Measurements from ENCODE around the gene IGF2BP1. TPM values are rescaled to one million over a fixed set of nuclear protein-coding genes. Genes with fewer than 3 reads are reported as not detected.
A peak's percentile ranks its signal among the peaks of the same experiment; 100 is the strongest.
"Not testable (repeated sequence)": the region's sequence is repeated elsewhere in the genome, so short reads cannot be mapped to it uniquely, and the experiment has no call there.

Gene IGF2BP1
- total and polyA plus RNA-seq, 2 donors, result 0.03 to 2.9 TPM

DNA sequence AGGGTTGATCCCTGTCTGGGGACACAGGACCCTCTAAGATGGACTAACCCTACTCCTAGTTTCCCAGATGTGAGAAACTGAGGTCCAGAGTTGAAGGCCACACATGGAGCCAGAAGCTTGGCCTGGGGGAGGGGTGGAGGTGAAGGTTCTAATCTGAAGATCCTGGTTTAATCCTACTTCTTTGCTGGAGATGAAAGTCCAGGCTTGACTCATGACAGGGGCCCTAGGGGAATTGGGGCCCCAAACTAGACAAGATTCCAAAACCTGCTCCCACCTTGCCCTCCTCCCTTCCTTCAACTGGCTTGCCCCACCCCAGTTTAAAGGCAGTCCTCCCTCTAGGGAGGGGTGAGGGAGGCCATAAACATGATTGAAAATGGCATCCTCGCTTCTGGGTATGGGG, 21.6 kb downstream of the IGF2BP1 start:
- Histone ChIP-seq H3K27ac (ENCODE audit: low read depth) (no peak overlapping the region), H3K4me1 (ENCODE audit: insufficient read depth) (no peaks in the 10 kb centered on the region), H3K4me3 (ENCODE audit: low read depth, low read length) (no peak overlapping the region), H3K36me3 (ENCODE audit: insufficient read depth) (no peaks in the 10 kb centered on the region)
- WGBS, result 74% methylated on average over 1 of the region's 1 CpG
- DNase-seq (ENCODE audit: extremely low spot score), result no peak

DNA sequence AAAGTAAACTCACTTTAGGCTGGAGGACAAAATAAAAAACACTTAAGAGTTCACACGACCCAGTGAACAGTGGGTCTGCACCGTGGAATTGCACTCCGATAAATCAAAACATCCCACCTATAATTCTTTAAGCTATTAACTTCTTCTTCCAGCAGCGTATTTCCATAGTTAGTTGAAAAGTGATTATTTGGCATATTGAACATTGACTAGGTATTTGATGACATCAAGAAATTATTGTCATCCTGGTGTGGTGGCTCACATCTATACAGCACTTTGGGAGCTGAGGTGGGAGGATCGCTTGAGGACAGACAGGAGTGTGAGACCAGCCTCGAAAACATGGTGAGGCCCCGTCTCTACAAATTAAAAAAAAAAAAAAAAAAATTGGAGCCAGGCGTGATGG, 23.4 kb downstream of the IGF2BP1 start:
- no peaks in the 10 kb centered on the region for H3K4me1 ChIP-seq (ENCODE audit: insufficient read depth)
- DNase-seq (ENCODE audit: extremely low spot score), result no peak
- no peak overlapping the region for H3K4me3 ChIP-seq (ENCODE audit: low read depth, low read length)
- H3K27ac ChIP-seq (ENCODE audit: low read depth), result no peak overlapping the region
- WGBS, result 80% methylated on average over 8 of the region's 8 CpGs
- H3K36me3 ChIP-seq (ENCODE audit: insufficient read depth), result no peaks in the 10 kb centered on the region

DNA sequence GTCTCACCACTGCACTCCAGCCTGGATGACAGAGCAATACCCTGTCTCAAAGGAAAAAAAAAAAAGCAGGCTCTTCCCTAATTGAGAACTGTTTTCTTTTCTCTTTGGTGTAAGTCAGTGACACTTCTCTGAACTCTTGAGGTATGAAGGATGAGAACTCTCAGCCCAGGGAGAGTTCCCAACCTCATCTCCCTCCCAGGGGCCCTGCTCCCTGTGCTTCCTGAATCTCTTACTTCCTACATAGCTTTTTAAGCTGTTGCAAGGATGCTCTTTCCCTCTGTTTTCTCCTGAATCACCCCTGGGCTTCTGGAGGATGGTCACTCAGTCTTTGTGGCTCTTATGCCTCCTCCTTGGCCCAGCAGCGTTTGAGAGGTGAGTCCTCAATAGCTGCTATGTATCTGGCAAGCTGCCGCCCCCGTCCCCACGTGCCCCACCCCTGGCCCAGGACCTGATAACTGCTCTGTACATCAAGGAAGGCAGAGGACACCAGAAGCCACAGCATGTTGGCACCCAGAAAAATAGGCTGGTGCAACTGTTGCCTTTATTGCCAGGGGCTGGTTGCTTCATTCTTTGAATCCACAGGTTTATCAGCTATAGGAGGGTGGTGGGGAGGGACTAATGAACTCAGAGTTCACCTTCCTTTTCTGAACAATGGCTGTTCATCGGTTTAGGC, 24.0 kb downstream of the IGF2BP1 start:
- Histone ChIP-seq H3K36me3 (ENCODE audit: insufficient read depth) (no peaks in the 10 kb centered on the region), H3K27ac (ENCODE audit: low read depth) (no peak overlapping the region), H3K4me1 (ENCODE audit: insufficient read depth) (no peaks in the 10 kb centered on the region), H3K4me3 (ENCODE audit: low read depth, low read length) (no peak overlapping the region)
- WGBS, result 58% methylated on average over 5 of the region's 5 CpGs
- DNase-seq (ENCODE audit: extremely low spot score), result no peak

DNA sequence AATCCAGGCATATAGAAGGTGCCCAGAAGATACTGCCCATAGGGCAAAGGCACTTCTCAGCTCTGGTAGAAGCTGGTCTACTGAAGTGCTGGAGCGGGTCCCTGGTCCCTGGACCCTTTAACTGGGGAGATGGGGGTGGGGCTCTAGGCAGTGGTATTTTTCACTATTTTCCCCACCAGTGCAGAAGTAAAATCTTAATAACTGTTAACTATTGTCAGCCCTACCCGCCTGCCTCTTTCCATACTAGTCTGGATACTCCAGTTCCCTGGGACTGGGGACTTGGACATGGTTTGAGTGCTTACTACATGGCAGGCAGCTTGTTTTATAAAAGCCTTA, 24.6 kb downstream of the IGF2BP1 start:
- no peak overlapping the region for H3K4me3 ChIP-seq (ENCODE audit: low read depth, low read length)
- no peak overlapping the region for H3K27ac ChIP-seq (ENCODE audit: low read depth)
- WGBS, result 93% methylated on average over 2 of the region's 2 CpGs
- H3K36me3 ChIP-seq (ENCODE audit: insufficient read depth), result no peaks in the 10 kb centered on the region
- H3K4me1 ChIP-seq (ENCODE audit: insufficient read depth), result no peaks in the 10 kb centered on the region
- DNase-seq (ENCODE audit: extremely low spot score), result no peak

DNA sequence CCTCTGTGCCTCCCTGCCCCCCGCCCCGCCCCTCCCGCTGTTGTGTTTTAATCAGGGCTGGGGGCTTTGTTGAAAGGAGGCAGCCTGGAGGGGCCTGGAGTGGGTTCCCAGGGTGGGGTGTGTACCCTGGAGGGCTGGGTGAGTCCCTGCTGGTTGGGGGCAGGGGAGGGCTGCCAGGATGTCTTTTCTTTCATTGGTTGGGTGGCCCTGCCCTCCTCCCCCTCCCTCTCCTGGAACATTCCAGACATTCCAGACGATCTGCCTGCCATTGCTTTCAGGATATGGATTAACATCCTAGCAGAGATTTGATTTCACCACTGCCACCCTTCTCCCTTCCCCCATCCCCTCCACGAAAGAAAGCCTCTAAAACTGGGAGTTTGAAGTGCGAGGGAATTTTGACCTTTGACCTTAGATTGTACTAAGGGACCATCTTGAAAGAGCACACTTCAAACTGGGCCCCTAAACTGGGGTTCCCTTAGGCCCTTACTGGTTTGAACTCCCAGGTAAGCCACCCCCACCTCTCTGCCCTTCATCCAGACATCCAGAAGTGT, 25.3 kb downstream of the IGF2BP1 start:
- no peak overlapping the region for H3K27ac ChIP-seq (ENCODE audit: low read depth)
- no peaks in the 10 kb centered on the region for H3K4me1 ChIP-seq (ENCODE audit: insufficient read depth)
- DNase-seq (ENCODE audit: extremely low spot score), result no peak
- WGBS, result 58% methylated on average over 6 of the region's 6 CpGs
- no peak overlapping the region for H3K4me3 ChIP-seq (ENCODE audit: low read depth, low read length)
- H3K36me3 ChIP-seq (ENCODE audit: insufficient read depth), result no peaks in the 10 kb centered on the region

DNA sequence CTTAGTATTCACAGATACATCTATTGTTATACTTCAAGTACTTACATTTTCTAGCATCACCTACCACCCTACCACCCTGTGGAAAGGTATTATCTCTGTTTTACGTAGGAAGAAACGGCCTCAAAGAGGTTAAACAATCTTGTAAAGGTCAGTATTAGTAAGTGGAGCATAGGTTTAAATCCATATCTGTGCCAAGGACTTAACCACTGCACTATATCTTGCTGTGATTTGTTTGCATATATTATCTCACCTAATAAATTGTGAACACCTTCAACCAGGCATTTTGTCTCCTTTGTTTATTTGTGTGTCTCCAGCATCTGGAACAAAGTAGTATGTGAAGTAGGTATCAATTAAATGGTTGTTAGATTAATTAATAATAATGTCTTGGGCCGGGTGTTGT, 27.3 kb downstream of the IGF2BP1 start:
- no peak for DNase-seq (ENCODE audit: extremely low spot score)
- no peak overlapping the region for H3K4me3 ChIP-seq (ENCODE audit: low read depth, low read length)
- H3K4me1 ChIP-seq (ENCODE audit: insufficient read depth), result no peaks in the 10 kb centered on the region
- WGBS, result 61% methylated on average over 3 of the region's 3 CpGs
- H3K27ac ChIP-seq (ENCODE audit: low read depth), result no peak overlapping the region
- H3K36me3 ChIP-seq (ENCODE audit: insufficient read depth), result no peaks in the 10 kb centered on the region

DNA sequence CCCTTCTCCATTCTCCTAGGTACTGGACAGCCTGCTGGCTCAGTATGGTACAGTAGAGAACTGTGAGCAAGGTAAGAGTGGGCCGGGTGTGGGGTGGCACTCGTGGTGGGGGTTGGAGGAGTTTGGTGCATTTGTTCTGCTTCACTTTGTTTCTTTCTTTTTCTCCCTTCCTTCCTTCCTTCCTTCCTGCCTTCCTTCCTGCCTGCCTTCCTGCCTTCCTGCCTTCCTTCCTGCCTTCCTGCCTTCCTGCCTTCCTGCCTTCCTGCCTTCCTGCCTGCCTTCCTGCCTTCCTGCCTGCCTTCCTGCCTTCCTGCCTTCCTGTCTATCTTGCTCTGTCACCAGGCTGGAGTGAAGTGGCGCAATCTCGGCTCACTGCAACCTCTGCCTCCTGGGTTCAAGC, 29.3 kb downstream of the IGF2BP1 start:
- not testable (repeated sequence) for H3K27ac ChIP-seq (ENCODE audit: low read depth); H3K4me1 ChIP-seq (ENCODE audit: insufficient read depth); DNase-seq (ENCODE audit: extremely low spot score); H3K4me3 ChIP-seq (ENCODE audit: low read depth, low read length); H3K36me3 ChIP-seq (ENCODE audit: insufficient read depth)
- WGBS, result 91% methylated on average over 4 of the region's 4 CpGs

DNA sequence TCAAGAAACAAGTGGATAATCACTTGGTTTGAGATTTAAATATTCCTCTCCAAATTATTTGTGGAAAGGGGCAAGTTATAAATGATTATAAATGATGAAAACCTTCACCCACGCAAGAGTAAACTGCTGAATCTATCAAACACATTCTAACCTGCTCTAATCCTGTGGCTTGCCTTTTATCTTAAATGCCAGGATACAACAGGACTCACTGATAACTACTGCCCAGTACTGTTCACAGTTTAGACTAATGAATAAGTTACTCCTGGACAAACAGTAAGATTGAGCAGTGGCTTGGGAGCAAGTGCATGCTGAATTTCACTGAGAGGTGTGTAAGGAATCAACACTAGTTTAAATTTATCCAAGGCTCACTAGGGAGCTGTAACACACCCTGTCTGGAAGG, 31.1 kb downstream of the IGF2BP1 start:
- DNase-seq (ENCODE audit: extremely low spot score), result no peak
- H3K4me3 ChIP-seq (ENCODE audit: low read depth, low read length), result no peak overlapping the region
- 81% methylated on average over 1 of the region's 1 CpG for WGBS
- H3K4me1 ChIP-seq (ENCODE audit: insufficient read depth), result no peaks in the 10 kb centered on the region
- no peak overlapping the region for H3K27ac ChIP-seq (ENCODE audit: low read depth)
- no peaks in the 10 kb centered on the region for H3K36me3 ChIP-seq (ENCODE audit: insufficient read depth)

DNA sequence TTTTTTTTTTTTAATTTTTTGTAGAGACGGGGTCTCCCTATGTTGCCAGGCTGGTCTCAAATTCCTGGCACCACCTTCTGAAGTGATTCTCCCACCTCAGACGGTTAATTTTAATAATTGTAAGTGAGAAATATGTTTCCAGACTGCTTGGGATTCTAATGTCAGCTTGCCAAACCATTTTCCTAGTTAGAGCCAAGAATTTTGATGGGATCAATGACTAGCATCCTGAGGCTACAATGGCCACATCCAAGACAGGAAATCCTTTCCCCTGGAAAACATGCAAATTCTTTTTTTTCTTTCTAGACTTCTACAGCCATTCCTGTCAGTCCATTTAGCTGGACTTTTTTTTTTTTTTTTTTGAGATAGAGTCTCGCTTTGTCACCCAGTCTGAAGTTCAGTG, 32.6 kb downstream of the IGF2BP1 start:
- no peaks in the 10 kb centered on the region for H3K4me1 ChIP-seq (ENCODE audit: insufficient read depth)
- WGBS, result 84% methylated on average over 3 of the region's 3 CpGs
- no peak overlapping the region for H3K27ac ChIP-seq (ENCODE audit: low read depth)

DNA sequence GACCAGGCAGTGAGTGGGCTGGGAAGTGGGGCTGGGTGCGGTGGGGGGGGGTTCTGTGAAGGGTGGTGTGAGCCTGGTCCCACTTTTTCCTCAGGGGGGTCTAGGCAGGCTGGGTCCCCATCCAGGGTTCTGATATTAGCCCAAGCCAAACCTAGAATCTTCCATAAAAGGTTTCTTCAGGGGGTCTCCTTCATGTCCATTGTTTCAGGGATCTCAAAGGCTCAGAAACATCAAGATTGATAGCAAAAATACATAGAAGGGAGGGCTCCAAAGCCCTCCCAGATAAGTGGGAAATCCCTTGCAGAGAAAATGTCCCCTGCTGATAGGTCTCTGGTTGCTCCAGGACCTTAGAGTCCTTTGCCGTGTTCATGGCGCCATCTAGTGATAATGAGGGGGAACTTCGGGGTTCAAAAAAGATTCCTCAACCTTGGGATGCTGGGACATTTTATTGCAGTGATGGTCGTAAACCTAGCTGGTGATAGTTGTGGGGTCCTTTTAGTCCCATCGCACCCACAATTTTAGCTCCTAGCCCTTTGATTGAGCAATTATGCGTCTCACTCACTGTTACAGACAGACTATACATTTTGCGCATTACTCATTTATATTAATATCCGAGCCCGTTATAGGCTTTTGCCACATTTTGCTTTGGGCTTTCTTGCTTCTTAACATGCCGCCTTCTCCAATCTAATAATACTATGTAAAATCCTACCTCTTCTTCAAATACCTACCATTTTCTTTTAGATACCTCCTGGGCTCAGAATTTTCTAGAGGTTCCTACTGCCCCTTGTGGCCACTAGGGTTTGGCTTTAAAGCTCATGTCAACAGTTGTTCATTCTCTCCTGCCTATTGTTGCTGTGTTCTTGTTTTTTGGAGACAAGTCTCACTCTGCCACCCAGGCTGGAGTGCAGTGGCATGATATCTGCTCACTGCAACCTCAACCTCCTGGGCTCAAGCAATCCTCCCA, 35.1 kb downstream of the IGF2BP1 start:
- H3K36me3 ChIP-seq (ENCODE audit: insufficient read depth), result no peaks in the 10 kb centered on the region
- peak; percentile 55 for DNase-seq (ENCODE audit: extremely low spot score)
- WGBS, result 36% methylated on average over 11 of the region's 11 CpGs
- no peak overlapping the region for H3K4me3 ChIP-seq (ENCODE audit: low read depth, low read length)
- H3K27ac ChIP-seq (ENCODE audit: low read depth), result no peak overlapping the region
- H3K4me1 ChIP-seq (ENCODE audit: insufficient read depth), result no peaks in the 10 kb centered on the region

More for the DNA sequence above, 32.6 kb downstream of the IGF2BP1 start:
- Histone ChIP-seq H3K36me3 (ENCODE audit: insufficient read depth) (no peaks in the 10 kb centered on the region), H3K4me3 (ENCODE audit: low read depth, low read length) (no peak overlapping the region)
- DNase-seq (ENCODE audit: extremely low spot score), result no peak

DNA sequence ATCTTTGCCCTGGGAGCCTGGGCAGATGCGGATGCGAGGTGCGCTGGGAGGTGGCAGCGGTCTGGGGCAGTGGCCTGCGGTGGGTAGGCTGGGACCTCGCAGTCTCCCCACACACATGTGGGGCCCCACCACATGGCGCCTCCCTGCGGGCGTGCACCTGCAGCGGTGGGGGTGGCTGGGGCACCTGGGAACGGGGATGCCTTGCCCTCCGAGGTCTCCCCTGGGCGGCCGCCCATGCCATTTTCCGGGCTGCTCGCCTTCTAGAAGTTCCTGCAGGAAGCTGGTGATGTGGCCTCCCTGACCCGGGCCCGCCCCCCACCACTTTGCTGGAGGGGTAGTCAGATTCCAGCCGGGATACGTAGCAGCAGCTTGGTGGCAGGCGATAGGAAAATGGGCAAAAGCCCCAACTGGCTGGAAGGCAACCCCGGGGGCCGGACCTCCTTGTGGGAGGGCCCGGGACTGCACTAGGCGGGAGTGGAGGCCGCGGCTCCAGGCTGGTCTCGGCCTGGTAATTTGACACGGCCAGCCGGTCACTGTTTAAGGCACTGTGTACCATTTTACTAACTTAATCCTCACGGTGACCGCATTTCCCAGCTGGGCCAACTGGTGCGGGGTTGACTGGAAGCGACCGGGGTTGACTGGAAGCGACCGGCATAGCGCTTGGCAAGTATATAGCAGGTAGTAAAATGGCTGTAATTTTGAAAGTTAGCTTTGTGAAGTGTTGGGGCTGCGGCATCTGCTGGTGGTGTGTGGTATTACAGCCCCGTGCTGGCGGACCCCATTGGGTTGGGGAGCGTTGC, 38.5 kb downstream of the IGF2BP1 start:
- DNase-seq (ENCODE audit: extremely low spot score), result no peak
- no peak overlapping the region for H3K27ac ChIP-seq (ENCODE audit: low read depth)
- no peaks in the 10 kb centered on the region for H3K36me3 ChIP-seq (ENCODE audit: insufficient read depth)
- WGBS, result 52% methylated on average over 42 of the region's 42 CpGs
- H3K4me1 ChIP-seq (ENCODE audit: insufficient read depth), result no peaks in the 10 kb centered on the region
- no peak overlapping the region for H3K4me3 ChIP-seq (ENCODE audit: low read depth, low read length)

DNA sequence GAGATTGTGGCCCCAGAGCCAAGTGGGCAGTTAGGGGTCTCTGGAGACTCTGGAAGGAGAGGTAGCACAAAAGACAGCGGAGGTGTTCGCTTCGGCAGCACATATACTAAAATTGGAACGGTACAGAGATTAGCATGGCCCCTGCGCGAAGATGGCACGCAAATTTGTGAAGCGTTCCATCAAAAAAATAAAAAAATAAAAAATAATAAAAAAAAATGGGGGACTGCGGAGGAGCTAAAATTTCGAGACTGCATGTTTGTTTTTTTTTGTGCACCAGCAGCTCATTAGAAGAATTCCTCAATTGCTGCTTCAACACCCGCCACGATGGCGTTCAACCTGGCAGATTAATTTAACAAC, 39.1 kb downstream of the IGF2BP1 start:
- Histone ChIP-seq H3K4me1 (ENCODE audit: insufficient read depth) (no peaks in the 10 kb centered on the region), H3K27ac (ENCODE audit: low read depth) (no peak overlapping the region), H3K36me3 (ENCODE audit: insufficient read depth) (no peaks in the 10 kb centered on the region), H3K4me3 (ENCODE audit: low read depth, low read length) (no peak overlapping the region)
- DNase-seq (ENCODE audit: extremely low spot score), result no peak
- 92% methylated on average over 13 of the region's 13 CpGs for WGBS

DNA sequence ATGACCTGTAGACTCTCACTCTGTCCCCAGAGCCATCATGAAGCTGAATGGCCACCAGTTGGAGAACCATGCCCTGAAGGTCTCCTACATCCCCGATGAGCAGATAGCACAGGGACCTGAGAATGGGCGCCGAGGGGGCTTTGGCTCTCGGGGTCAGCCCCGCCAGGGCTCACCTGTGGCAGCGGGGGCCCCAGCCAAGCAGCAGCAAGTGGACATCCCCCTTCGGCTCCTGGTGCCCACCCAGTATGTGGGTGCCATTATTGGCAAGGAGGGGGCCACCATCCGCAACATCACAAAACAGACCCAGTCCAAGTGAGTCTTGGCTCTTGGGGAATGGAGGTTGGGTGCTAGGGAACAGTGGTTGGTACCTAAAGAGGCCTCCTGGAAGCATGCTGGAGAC, 41.0 kb downstream of the IGF2BP1 start:
- Histone ChIP-seq H3K36me3 (ENCODE audit: insufficient read depth) (no peaks in the 10 kb centered on the region), H3K27ac (ENCODE audit: low read depth) (no peak overlapping the region), H3K4me1 (ENCODE audit: insufficient read depth) (no peaks in the 10 kb centered on the region), H3K4me3 (ENCODE audit: low read depth, low read length) (no peak overlapping the region)
- 97% methylated on average over 8 of the region's 8 CpGs for WGBS
- no peak for DNase-seq (ENCODE audit: extremely low spot score)

Measured in urinary bladder (tissue), 4 donors.